ENCODE data around the gene KIF22.

KIF22 gene

GRCh38 chr16:29841631-29842030 is 51.1 kb downstream of the KIF22 start:
- DNase-seq (ENCODE audit: low spot score), result no peak

GRCh38 chr16:29842732-29843346 is 52.3 kb downstream of the KIF22 start:
- DNase-seq (ENCODE audit: low spot score), result no peak

GRCh38 chr16:29843931-29844330 is 53.4 kb downstream of the KIF22 start:
- DNase-seq (ENCODE audit: low spot score), result no peak

GRCh38 chr16:29844575-29845331 is 54.2 kb downstream of the KIF22 start:
- DNase-seq (ENCODE audit: low spot score), result no peak

GRCh38 chr16:29845656-29846055 is 55.1 kb downstream of the KIF22 start:
- DNase-seq (ENCODE audit: low spot score), result no peak

GRCh38 chr16:29848420-29849297 is 58.1 kb downstream of the KIF22 start:
- DNase-seq (ENCODE audit: low spot score), result no peak

GRCh38 chr16:29849505-29849904 is 59.0 kb downstream of the KIF22 start:
- no peak for DNase-seq (ENCODE audit: low spot score)

GRCh38 chr16:29850998-29851397 is 60.4 kb downstream of the KIF22 start:
- no peak for DNase-seq (ENCODE audit: low spot score)

- DNase-seq (ENCODE audit: low spot score), result no peak
Measured at GRCh38 chr16:29852654-29853053, 62.1 kb downstream of the KIF22 start.

GRCh38 chr16:29854520-29855100 is 64.1 kb downstream of the KIF22 start:
- DNase-seq (ENCODE audit: low spot score), result no peak
